Activated T-cell treated with anti-CD3 and anti-CD28 coated beads for 1 hour (primary cell): Measurements from ENCODE around the gene MRPL42.
"Not testable (repeated sequence)": the region's sequence is repeated elsewhere in the genome, so short reads cannot be mapped to it uniquely, and the experiment has no call there.

ENCODE experiments used
- DNase-seq: peaks from one replicate; pipeline ENCODE4 v3.0.0-alpha.2; 2020; ENCODE audit warnings: low read depth

The MRPL42 gene

DNA sequence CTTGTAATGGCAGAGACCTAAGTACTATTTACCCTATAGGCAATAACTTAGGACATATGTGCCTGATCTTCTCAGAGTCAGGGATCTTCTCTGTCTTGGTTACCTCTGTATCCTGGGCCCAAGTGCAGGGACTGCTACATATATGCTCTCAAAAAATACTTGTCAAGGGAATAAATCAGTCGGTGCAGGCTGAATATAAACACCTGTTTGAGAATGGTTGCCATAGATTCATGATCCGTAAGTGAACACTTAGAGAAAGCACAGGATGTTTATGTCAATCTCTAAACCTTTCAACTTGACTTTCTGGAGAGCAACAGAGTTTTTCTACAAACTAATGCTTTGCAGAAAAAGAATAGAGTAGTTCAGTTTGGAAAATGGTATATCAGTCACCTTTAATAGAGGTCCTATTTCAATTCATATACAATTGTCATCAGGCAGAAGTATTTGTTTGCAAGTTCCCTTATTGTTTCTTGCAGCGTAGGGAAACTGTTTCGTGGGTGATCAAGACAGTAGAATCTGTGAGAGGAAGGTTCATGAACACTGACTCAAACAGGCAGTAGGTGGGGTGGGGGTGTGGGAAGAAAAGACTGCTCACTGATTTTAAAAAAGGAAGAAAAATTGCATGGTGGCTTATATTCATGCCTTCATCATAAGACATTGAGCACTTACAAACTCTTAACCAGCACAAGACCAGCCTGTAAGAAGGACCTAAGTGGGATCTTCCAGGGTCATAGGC lies 19.6 kb upstream of the MRPL42 start:
- no peak for DNase-seq

DNA sequence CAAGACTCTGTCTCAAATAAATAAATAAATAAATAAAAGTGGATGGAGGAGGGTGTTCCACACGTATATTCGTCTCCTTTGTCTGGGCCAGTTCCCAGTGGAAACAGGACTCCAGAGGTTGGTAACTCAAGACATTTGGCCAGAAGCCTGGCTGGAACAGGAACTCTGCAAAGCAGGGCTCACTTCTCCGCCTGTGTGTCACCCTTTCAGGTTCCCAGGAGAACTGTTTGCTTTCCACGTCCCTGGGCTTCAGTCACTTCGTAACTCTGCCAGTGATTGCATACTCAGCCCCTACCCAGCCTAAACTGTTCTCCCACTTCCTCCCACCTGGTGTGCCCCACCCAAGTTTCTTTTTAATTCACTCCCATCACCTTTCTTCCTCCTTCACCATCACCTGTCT lies 18.5 kb upstream of the MRPL42 start:
- DNase-seq, result no peak

DNA sequence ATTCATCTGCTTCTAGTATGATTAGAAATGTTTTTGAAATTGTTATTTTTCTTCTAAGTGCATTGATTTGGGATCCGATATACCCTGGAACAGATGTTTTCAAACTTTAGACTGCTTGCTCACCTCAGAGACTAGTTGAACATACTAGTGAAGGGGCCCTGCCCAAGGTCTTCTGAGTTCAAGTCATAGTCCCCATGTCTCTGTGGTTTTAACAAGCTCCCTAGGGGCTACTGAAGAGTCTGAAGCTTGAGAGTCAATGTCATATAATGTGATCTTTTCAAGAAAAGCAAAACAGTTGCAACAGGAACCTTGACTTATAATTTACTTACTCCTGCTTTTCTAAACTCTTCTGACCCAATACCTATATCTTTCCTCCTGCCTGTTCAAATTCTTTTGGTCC lies 18.0 kb upstream of the MRPL42 start:
- DNase-seq, result no peak

DNA sequence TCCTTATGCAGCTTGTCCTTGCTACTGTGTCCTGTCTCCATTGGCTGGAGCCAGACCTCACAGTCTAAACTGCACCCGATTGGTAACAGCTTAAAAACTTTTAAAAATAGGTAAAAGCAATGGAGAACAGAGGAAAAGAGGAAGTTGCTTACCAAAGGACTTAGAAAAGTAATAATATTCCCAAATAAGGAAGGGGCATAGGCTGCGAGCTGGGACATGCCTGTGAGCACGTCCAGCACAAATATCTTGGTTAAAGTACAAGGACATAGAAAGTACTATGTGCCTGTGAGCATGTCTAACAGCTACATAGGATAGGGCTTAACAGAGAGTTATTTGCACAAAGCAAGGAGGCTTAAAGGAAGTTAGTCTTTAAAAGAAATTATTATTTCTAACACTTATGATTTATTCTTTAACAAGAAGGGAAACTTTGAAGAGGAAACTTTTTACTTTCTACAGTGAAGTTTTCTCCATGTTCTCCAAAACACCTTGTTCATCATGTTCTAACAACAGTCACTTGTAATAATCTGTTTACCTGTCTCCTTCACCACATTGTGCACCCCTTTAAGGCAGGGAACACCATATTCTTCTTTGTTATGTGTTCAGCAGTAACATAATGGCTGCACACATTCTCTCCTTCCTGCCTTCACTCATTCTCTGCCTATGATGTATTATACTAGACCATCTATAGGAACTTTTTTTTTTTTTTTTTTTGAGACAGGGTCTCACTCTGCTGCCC lies 15.7 kb upstream of the MRPL42 start:
- DNase-seq, result no peak

DNA sequence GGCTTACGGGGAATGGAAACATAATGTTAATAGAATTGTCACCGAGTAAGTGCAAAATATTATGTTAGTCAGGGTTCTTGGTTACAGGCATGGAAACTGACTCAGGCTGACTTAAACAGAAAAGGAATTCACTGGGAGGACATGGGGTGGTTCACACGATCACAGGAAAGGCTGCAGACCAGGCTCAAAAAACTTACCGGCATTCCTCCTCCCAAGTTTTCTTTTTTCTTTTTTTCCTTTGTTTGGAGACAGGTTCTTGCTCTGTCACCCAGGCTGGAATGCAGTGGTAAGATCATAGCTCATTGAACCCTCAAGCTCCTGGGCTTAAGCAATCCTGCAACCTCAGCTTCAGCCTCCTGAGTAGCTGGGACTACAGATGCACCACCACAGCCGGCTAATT lies 13.7 kb upstream of the MRPL42 start:
- DNase-seq, result no peak

DNA sequence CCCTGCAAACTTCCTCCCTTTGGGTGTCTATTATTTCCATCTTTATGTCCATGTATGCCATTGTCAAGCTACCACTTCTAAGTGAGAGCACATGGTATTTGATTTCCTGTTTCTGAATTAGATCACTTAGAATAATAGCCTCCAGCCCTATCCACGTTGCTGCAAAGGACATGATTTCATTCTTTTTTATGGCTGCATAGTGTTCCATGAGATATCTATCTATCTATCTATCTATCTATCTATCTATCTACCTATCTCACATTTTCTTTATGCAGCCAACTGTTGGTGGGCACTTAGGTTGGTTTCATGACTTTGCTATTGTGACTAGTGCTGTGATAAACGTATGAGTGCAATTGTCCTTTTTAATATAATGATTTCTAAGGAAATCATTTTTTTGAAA lies 11.2 kb upstream of the MRPL42 start:
- DNase-seq, result no peak

DNA sequence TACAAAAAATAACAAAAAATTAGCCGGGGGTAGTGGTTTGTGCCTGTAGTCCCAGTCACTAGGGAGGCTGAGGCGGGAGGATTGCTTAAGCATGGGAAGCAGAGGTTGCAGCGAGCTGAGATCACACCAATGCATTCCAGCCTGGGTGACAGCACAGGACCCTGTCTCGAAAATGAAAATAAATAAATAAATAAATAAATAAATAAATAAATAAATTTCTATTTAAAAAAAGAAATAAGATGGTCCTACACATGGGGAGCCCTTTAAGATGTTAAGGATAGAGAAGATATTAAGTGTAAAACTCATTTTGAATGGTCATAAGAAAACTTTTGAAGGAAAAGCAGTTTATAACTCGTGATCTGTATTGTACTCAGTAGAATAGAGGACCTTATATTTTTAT lies 8.2 kb upstream of the MRPL42 start:
- DNase-seq, result no peak

DNA sequence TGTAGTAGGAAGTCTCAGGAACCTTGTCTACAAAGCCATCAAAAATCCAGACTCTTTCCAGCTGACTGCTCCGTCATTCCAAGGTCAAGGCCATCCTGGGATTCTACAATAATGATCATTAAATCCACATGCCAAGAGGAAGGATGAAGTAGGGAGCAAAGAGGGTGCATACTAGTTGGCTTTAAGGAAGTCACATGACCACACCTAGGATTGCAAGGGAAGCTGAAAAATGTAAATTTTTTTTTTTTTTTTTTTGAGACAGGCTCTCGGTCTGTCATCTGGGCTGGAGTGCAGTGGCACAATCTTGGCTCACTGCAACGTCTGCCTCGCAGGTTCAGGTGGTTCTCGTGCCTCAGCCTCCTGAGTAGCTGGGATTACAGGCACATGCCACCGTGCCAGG lies 7.3 kb upstream of the MRPL42 start:
- DNase-seq, result no peak

DNA sequence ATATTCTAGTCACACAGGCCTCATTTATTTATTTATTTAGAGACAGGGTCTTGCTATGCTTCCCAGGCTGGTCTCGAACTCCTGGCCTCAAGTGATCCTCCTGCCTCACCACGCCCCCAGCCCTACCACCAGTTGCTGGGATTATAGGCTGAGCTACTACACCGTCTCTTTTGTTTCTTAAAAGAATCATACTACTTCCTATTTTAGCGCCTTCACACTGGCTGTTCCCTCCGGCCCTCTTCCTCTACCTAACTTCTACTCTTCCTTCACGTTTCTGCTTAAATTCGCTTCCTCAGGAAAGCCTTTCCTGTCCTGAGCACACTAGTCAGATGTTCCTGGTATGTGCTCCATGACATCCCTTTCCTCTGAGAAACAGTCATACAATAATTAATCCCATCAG lies 6.4 kb upstream of the MRPL42 start:
- no peak for DNase-seq

DNA sequence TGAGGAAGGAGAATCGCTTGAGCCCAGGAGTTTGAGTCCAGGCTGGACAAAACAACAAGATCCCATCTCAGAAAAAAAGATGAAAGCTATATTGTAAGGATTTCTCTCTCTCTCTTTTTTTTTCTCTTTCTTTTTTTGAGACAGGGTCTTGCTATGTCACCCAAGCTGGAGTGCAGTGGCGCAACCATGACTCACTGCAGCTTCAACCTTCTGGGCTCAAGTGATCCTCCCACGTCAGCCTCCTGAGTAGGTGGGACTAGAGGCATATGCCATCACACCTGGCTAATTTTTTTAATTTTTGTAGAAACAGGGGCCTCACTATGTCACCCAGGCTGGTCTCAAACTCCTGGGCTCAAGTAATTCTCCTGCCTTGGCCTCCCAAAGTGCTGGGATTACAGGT lies 5.8 kb upstream of the MRPL42 start:
- DNase-seq, result no peak

DNA sequence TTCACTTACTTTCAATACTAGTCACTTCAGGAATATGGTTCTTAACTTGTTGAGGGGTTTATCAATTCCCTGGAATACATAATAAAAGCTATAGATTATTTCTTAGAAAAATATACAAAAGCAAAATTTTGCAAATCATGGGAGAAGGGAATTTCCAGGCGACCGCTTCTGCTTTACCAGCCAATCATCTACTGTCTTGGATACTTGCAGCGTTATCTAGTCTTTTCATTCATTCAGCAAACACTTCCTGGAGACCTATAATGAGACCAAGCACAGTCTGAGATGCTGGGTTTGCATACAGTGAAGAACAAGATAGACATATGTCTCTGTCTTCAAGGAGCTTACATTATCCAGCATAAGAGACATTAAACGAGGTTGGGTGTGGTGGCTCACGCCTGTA lies 1.5 kb upstream of the MRPL42 start:
- DNase-seq, result no peak

DNA sequence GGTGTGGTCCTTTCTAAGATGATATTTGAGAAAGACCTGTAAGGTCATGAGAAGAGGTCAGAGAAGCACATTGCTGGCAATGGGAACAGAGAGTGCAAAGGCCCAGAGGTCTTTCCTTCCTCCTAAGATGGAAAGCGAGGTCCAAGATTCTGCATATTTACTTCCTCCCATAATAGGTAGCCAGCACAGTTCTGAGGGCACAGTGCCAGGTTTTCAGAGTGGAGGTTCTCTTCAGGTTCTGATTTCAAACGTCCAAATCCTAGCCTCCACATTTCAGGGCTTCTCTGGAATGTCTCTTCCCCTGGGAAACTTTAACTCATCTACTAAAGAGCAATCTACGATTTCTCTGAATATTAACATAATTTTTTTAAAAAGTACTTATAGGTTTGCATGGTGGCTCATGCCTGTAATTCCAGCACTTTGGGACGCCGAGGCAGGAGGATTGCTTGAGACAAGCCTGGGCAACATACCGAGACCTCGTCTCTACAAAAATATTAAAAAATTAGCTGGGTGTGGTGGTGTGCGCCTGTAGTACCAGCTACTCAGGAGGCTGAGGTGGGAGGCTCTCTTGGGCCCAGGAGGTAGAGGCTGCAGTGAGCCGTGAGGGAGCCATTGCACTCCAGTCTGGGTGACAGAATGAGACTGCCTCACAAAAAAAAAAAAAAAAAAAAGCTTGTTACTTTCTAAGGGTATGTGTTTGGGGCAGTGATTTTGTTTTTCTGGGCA lies 526 bp upstream of the MRPL42 start:
- DNase-seq, result no peak

DNA sequence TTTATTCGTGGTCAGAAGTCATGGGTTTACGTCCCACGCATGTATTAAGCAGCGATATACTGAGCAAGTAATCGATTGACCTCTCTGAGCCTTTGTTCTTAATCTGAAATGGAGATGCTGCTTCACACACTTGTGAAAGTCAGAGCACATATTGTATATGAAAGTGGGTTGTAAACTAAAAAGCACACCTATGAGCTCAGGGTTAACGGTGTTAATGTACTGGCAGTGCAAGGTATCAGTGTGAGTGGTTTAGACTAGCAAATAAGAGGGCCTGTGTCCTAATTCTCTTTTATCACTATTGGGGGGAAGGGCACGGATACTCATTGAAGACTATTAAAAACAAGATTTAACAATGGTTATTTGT lies 676 bp downstream of the MRPL42 start:
- DNase-seq, result no peak

DNA sequence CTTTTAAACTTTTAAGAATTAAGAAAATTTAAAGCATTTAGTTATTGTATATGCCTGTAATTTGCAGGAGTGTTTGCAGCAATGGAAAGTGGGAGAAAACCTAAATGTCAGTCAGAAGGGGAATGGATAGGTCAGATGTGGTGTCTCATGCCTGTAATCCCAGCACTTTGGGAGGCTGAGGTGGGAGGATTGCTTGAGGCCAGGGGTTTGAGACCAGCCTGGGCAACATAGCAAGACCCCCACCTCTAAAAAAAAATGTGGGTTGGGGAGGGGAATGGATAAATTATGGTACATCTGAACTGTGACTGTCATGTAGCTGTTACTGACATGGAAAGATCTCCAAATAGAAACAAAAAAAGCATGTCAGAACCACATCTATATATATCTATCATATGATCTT lies 2.1 kb downstream of the MRPL42 start:
- DNase-seq, result no peak

DNA sequence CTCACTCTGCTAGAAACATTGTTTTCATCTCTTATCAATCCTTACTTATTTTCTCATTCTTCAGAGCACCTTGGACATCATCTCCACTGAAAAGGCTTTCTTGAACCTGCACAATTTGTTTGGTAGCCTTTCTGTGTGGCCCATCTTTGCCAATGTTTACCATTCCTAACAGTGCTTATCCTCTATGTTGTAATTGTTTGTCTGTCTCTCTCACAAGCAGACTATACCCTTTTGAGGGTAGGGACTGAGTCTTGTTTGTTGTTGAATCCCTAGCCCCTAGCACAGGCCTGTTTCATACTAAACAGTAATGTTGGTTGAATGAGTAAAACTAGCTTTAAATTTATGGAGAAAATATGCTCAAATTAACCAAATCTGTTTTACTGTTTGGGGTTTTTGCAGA lies 9.2 kb downstream of the MRPL42 start:
- no peak for DNase-seq

DNA sequence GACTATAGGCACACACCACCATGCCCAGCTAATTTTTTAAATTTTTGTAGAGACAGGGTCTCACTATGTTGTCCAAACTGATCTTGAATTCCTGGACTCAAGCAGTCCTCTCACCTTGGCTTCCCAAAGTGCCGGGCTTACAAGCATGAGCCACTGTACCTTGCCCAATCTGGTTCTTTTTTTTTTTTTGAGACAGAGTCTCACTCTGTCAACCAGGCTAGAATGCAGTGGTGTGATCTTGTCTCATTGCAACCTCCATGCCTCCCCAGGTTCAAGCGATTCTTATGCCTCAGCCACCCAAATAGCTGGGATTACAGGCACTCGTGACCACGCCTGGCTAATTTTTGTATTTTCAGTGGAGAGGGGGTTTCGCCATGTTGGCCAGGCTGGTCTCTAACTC lies 15.4 kb downstream of the MRPL42 start:
- no peak for DNase-seq

DNA sequence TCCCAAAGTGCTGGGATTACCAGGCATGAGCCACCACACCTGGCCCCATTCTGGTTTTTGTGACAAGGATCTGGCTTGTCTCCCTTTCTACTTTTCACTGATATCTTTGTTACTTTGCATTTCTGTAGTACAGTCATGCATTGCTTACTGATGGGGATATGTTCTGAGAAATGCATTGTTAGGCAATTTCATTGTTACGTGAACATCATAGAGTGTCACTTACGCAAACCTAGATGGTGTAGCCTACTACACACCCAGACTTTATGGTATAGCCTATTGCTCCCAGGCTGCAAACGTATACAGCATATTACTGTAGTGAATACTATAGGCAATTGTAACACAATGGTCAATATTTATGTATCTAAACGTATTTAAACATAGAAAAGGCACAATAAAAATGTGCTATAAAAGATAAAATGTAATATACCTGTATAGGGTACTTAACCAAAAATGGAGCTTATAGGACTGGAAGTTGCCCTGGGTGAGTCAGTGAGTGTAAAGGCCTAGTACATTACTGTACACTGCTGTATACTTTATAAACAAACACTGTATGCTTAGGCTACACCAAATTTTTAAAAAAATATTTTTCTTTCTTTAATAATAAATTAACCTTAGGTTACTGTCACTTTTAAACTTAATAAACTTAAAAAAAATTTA lies 16.0 kb downstream of the MRPL42 start:
- DNase-seq, result no peak

DNA sequence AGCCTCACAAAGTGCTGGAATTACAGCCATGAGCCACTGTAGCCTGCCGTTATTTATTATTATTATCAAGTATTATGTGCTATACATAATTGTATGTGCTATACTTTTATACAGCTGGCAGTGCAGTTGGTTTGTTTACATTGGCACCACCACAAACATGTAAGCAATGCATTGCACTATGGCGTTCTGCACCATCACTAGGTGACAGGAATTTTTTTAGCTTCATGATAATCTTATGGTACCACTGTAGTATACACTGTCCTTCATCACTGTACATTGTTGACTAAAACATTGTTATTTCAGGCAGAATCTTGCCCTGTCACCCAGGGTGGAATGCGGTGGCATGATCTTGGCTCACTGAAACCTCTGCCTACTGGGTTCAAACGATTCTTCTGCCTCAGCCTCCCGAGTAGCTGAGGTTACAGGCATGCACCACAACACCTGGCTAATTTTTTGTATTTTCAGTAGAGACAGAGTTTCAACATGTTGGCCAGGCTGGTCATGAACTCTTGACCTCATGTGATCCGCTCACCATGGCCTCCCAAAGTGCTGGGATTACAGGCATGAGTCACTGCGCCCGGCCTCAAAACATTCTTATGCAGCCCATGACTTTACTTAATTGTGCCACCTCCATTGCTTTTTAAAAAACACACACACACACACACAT lies 17.1 kb downstream of the MRPL42 start:
- no peak for DNase-seq

DNA sequence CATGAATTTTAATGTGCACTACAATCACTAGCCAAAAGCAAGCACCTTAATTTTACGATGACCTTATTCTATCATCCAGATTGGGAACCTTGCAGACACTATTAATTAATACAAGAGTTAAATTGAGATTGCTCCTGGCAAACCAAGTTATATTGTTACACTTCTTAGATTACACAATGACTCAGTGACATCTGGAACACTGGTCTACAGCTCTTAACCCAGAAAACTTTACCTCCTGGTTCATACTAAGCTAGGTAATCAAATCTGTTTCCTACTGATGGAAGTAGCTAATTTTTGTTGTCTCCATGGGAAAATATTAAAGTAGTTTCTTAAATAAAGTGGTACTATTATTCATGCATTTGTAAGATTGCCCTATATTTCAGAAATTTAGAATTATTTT lies 25.5 kb downstream of the MRPL42 start:
- not testable (repeated sequence) for DNase-seq

DNA sequence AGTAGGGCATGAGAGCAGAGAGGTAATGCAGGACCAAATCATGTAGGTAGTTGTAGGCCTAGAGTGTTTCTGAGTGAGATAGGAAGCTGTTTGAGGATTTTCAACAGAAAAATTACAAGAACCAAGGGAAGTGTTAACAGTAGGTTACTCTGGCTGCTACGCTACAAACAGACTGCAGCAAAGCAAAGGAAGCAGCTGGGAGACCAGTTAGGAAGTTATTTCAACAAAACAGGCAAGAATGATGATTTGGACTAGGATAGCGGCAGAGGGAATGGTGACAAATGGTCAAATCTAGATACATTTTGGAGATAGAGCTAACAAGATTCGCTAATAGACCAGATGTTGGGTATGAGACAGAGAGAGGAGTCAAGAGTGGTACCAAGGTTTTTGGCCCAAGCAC lies 26.8 kb downstream of the MRPL42 start:
- DNase-seq, result no peak

DNA sequence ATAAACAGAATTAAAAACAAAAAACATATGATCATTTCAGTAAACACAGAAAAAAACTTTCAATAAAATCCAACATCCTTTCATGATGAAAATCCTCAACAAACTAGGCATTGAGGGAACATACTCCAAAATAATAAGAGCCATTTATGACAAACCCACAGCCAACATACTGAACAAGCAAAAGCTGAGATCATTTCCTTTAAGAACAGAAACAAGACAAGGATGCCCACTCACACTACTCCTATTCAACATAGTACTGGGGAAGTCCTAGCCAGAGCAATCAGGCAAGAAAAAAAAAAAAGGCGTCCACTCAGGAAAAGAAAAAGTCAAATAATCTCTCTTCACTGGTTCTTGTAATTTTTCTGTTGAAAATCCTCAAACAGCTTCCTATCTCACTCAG lies 30.1 kb downstream of the MRPL42 start:
- DNase-seq, result no peak

DNA sequence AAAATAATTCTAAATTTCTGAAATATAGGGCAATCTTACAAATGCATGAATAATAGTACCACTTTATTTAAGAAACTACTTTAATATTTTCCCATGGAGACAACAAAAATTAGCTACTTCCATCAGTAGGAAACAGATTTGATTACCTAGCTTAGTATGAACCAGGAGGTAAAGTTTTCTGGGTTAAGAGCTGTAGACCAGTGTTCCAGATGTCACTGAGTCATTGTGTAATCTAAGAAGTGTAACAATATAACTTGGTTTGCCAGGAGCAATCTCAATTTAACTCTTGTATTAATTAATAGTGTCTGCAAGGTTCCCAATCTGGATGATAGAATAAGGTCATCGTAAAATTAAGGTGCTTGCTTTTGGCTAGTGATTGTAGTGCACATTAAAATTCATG lies 31.5 kb downstream of the MRPL42 start:
- DNase-seq, result not testable (repeated sequence)
